Activated naive CD4-positive, alpha-beta T cell treated with anti-CD3 and anti-CD28 coated beads, Interleukin-2, amount 10 ng/mL, durations not matched to agents 7 days and 5 days (primary cell): ENCODE data around the gene KRTAP10-12.

ENCODE experiments used
- CTCF ChIA-PET: fragments of 350-600 bp; sonication (Branson Sonifier 250); formaldehyde crosslinking; loops from one replicate; lab custom pipeline; 2021; ENCODE audit warnings: antibody characterized with exemption; lab: Charles Lee
- DNase-seq: peaks from one replicate; pipeline ENCODE4 v3.0.0-alpha.2; 2020
- H3K27ac Mint-ChIP-seq: one replicate; pipeline ENCODE4 v1.8.0; 2021; ENCODE audit warnings: mild to moderate bottlenecking, moderate library complexity, mixed read lengths
- H3K27me3 Mint-ChIP-seq: one replicate; pipeline ENCODE4 v1.8.0; 2021; ENCODE audit warnings: mild to moderate bottlenecking, mixed read lengths
- H3K36me3 Mint-ChIP-seq: one replicate; pipeline ENCODE4 v1.8.0; 2021; ENCODE audit warnings: mixed read lengths
- H3K4me1 Mint-ChIP-seq: one replicate; pipeline ENCODE4 v1.8.0; 2021; ENCODE audit warnings: mixed read lengths
- H3K4me3 Mint-ChIP-seq: one replicate; pipeline ENCODE4 v1.8.0; 2021; ENCODE audit warnings: mild to moderate bottlenecking, moderate library complexity, mixed read lengths
- H3K9me3 Mint-ChIP-seq: one replicate; pipeline ENCODE4 v1.8.0; 2021; ENCODE audit warnings: mixed read lengths

KRTAP10-12 gene

GRCh38 chr21:44734026-44734745 is 37.2 kb downstream of the KRTAP10-12 start:
- no peaks in the 10 kb centered on the region for H3K4me1 Mint-ChIP-seq
- peaks cover 47% of the 10 kb centered on the region for H3K27me3 Mint-ChIP-seq
- no peaks in the 10 kb centered on the region for H3K36me3 Mint-ChIP-seq
- no peak overlapping the region for H3K27ac Mint-ChIP-seq
- H3K9me3 Mint-ChIP-seq, result no peaks in the 10 kb centered on the region
- CTCF ChIA-PET, result no interaction called here
- no peak overlapping the region for H3K4me3 Mint-ChIP-seq
- peak; percentile 2 for DNase-seq

GRCh38 chr21:44734841-44735240 is 37.9 kb downstream of the KRTAP10-12 start:
- peaks cover 41% of the 10 kb centered on the region for H3K27me3 Mint-ChIP-seq
- CTCF ChIA-PET, result no interaction called here
- no peaks in the 10 kb centered on the region for H3K9me3 Mint-ChIP-seq
- no peak overlapping the region for H3K27ac Mint-ChIP-seq
- no peaks in the 10 kb centered on the region for H3K4me1 Mint-ChIP-seq
- no peak overlapping the region for H3K4me3 Mint-ChIP-seq
- DNase-seq, result peak; percentile 13
- H3K36me3 Mint-ChIP-seq, result no peaks in the 10 kb centered on the region

- Mint-ChIP-seq H3K27ac (no peak overlapping the region), H3K4me3 (no peak overlapping the region), H3K9me3 (no peaks in the 10 kb centered on the region), H3K36me3 (no peaks in the 10 kb centered on the region), H3K27me3 (peaks cover 42% of the 10 kb centered on the region), H3K4me1 (no peaks in the 10 kb centered on the region)
- no peak for DNase-seq
- CTCF ChIA-PET, result interaction anchor here (1.4 kb wide), 1 partner anchor 58 kb away, joined by 6 read pairs; no protein-coding TSS in a partner anchor
These were observed 38.8 kb downstream of the KRTAP10-12 start for GRCh38 chr21:44735821-44736220.

GRCh38 chr21:44736291-44737004 is 39.5 kb downstream of the KRTAP10-12 start:
- Mint-ChIP-seq H3K27me3 (peaks cover 37% of the 10 kb centered on the region), H3K4me1 (no peaks in the 10 kb centered on the region), H3K36me3 (no peaks in the 10 kb centered on the region), H3K9me3 (no peaks in the 10 kb centered on the region), H3K27ac (no peak overlapping the region), H3K4me3 (no peak overlapping the region)
- CTCF ChIA-PET, result interaction anchor here (1.4 kb wide), 1 partner anchor 57 kb away, joined by 6 read pairs; no protein-coding TSS in a partner anchor
- no peak for DNase-seq

- CTCF ChIA-PET, result no interaction called here
- peak; percentile 3 for DNase-seq
- no peak overlapping the region for H3K4me3 Mint-ChIP-seq
These were observed 40.9 kb downstream of the KRTAP10-12 start for GRCh38 chr21:44737706-44738354.

GRCh38 chr21:44738621-44739020 is 41.6 kb downstream of the KRTAP10-12 start:
- Mint-ChIP-seq H3K36me3 (no peaks in the 10 kb centered on the region), H3K9me3 (no peaks in the 10 kb centered on the region), H3K4me1 (peaks cover 3% of the 10 kb centered on the region), H3K4me3 (no peak overlapping the region), H3K27me3 (peaks cover 27% of the 10 kb centered on the region), H3K27ac (no peak overlapping the region)
- DNase-seq, result no peak
- CTCF ChIA-PET, result interaction anchor here (6.6 kb wide), 1 partner anchor 227 kb away, joined by 50 read pairs; no protein-coding TSS in a partner anchor

More at GRCh38 chr21:44737706-44738354, 40.9 kb downstream of the KRTAP10-12 start:
- H3K9me3 Mint-ChIP-seq, result no peaks in the 10 kb centered on the region
- peaks cover 33% of the 10 kb centered on the region for H3K27me3 Mint-ChIP-seq
- H3K4me1 Mint-ChIP-seq, result peaks cover 3% of the 10 kb centered on the region
- H3K36me3 Mint-ChIP-seq, result no peaks in the 10 kb centered on the region
- H3K27ac Mint-ChIP-seq, result no peak overlapping the region

- H3K9me3 Mint-ChIP-seq, result no peaks in the 10 kb centered on the region
- peak; percentile 11 for DNase-seq
- H3K27ac Mint-ChIP-seq, result no peak overlapping the region
- H3K4me1 Mint-ChIP-seq, result peaks cover 3% of the 10 kb centered on the region
- CTCF ChIA-PET, result interaction anchor here (0.8 to 6.6 kb wide), 4 partner anchors 13 to 227 kb away, joined by 3 to 50 read pairs (median 4); no protein-coding TSS in a partner anchor
- H3K27me3 Mint-ChIP-seq, result peaks cover 27% of the 10 kb centered on the region
- no peak overlapping the region for H3K4me3 Mint-ChIP-seq
- H3K36me3 Mint-ChIP-seq, result no peaks in the 10 kb centered on the region
These were observed 42.3 kb downstream of the KRTAP10-12 start for GRCh38 chr21:44739316-44739715.

- H3K4me1 Mint-ChIP-seq, result peaks cover 3% of the 10 kb centered on the region
- DNase-seq, result peak; percentile 9
- H3K4me3 Mint-ChIP-seq, result no peak overlapping the region
- CTCF ChIA-PET, result interaction anchor here (0.8 to 6.6 kb wide), 3 partner anchors 53 to 251 kb away, joined by 3 to 50 read pairs (median 6); no protein-coding TSS in a partner anchor
- H3K27me3 Mint-ChIP-seq, result peaks cover 39% of the 10 kb centered on the region
- no peaks in the 10 kb centered on the region for H3K9me3 Mint-ChIP-seq
- no peaks in the 10 kb centered on the region for H3K36me3 Mint-ChIP-seq
- H3K27ac Mint-ChIP-seq, result no peak overlapping the region
These were observed 43.8 kb downstream of the KRTAP10-12 start for GRCh38 chr21:44740742-44741141.

GRCh38 chr21:44741921-44742320 is 44.9 kb downstream of the KRTAP10-12 start:
- H3K27me3 Mint-ChIP-seq, result peaks cover 37% of the 10 kb centered on the region
- H3K4me3 Mint-ChIP-seq, result no peak overlapping the region
- H3K4me1 Mint-ChIP-seq, result peaks cover 3% of the 10 kb centered on the region
- no peaks in the 10 kb centered on the region for H3K36me3 Mint-ChIP-seq
- no peak overlapping the region for H3K27ac Mint-ChIP-seq
- no peak for DNase-seq
- no peaks in the 10 kb centered on the region for H3K9me3 Mint-ChIP-seq
- CTCF ChIA-PET, result interaction anchor here (0.9 to 6.6 kb wide), 6 partner anchors 18 to 237 kb away, joined by 3 to 50 read pairs (median 4); no protein-coding TSS in a partner anchor

- no peak for DNase-seq
- Mint-ChIP-seq H3K4me1 (peaks cover 3% of the 10 kb centered on the region), H3K27me3 (peaks cover 36% of the 10 kb centered on the region), H3K36me3 (no peaks in the 10 kb centered on the region), H3K27ac (no peak overlapping the region), H3K9me3 (no peaks in the 10 kb centered on the region), H3K4me3 (no peak overlapping the region)
- CTCF ChIA-PET, result interaction anchor here (0.6 to 6.6 kb wide), 7 partner anchors 18 to 237 kb away, joined by 3 to 50 read pairs (median 3); no protein-coding TSS in a partner anchor
These were observed 45.6 kb downstream of the KRTAP10-12 start for GRCh38 chr21:44742418-44743153.
